ENCODE measurements around the gene NLRP5.

- TF ChIP-seq CTCF (IDR thresholded peaks at IDR 0.05; ENCODE audit: low read depth, low read length) (no peak), POLR2A (IDR thresholded peaks at IDR 0.05; ENCODE audit: extremely low read depth, insufficient read length) (no peak), MAX (IDR thresholded peaks at IDR 0.05; ENCODE audit: low read depth, low read length) (no peak)
These were observed 47.4 kb upstream of the NLRP5 start for GRCh38 chr19:55939206-55939605.

Measured in NB4 (cell line).